ENCODE measurements around the gene AKAP11.

DNA sequence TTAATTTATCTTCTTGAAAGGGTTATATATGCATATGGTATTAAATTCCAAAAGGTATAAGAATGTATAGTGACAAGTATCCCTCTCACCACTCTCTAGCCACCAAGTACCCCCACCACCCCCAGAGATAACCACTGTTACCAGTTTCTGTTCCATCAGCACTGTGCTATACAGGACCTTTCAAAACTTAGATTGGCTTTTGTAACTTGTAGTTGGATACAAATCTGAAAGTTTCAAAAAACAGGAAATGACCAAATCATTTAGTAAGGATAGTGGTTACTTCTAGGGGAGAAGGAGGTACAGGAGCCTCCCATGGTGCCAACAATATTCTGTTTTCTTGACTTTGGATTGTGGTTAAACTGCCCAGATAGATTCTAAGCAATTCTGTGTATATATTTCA is 56.7 kb downstream of the AKAP11 start:
- TF ChIP-seq, protein P1, sequence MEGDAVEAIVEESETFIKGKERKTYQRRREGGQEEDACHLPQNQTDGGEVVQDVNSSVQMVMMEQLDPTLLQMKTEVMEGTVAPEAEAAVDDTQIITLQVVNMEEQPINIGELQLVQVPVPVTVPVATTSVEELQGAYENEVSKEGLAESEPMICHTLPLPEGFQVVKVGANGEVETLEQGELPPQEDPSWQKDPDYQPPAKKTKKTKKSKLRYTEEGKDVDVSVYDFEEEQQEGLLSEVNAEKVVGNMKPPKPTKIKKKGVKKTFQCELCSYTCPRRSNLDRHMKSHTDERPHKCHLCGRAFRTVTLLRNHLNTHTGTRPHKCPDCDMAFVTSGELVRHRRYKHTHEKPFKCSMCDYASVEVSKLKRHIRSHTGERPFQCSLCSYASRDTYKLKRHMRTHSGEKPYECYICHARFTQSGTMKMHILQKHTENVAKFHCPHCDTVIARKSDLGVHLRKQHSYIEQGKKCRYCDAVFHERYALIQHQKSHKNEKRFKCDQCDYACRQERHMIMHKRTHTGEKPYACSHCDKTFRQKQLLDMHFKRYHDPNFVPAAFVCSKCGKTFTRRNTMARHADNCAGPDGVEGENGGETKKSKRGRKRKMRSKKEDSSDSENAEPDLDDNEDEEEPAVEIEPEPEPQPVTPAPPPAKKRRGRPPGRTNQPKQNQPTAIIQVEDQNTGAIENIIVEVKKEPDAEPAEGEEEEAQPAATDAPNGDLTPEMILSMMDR (IDR thresholded peaks at IDR 0.05; ENCODE audit: poor library complexity, severe bottlenecking): no peak
- TF ChIP-seq EP300 (conservative IDR thresholded peaks at IDR 0.05; ENCODE audit: poor library complexity, severe bottlenecking) (no peak), MXI1 (conservative IDR thresholded peaks at IDR 0.05; ENCODE audit: poor library complexity, severe bottlenecking) (no peak), POLR2AphosphoS5 (IDR thresholded peaks at IDR 0.05) (no peak), SMC3 (conservative IDR thresholded peaks at IDR 0.05; ENCODE audit: poor library complexity) (no peak)
- TF ChIP-seq, protein P2, sequence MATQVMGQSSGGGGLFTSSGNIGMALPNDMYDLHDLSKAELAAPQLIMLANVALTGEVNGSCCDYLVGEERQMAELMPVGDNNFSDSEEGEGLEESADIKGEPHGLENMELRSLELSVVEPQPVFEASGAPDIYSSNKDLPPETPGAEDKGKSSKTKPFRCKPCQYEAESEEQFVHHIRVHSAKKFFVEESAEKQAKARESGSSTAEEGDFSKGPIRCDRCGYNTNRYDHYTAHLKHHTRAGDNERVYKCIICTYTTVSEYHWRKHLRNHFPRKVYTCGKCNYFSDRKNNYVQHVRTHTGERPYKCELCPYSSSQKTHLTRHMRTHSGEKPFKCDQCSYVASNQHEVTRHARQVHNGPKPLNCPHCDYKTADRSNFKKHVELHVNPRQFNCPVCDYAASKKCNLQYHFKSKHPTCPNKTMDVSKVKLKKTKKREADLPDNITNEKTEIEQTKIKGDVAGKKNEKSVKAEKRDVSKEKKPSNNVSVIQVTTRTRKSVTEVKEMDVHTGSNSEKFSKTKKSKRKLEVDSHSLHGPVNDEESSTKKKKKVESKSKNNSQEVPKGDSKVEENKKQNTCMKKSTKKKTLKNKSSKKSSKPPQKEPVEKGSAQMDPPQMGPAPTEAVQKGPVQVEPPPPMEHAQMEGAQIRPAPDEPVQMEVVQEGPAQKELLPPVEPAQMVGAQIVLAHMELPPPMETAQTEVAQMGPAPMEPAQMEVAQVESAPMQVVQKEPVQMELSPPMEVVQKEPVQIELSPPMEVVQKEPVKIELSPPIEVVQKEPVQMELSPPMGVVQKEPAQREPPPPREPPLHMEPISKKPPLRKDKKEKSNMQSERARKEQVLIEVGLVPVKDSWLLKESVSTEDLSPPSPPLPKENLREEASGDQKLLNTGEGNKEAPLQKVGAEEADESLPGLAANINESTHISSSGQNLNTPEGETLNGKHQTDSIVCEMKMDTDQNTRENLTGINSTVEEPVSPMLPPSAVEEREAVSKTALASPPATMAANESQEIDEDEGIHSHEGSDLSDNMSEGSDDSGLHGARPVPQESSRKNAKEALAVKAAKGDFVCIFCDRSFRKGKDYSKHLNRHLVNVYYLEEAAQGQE (IDR thresholded peaks at IDR 0.05; ENCODE audit: borderline replicate concordance): no peak

Data from neural cell (in vitro differentiated cells).